ENCODE data around the gene MYMX.

MYMX gene

DNA sequence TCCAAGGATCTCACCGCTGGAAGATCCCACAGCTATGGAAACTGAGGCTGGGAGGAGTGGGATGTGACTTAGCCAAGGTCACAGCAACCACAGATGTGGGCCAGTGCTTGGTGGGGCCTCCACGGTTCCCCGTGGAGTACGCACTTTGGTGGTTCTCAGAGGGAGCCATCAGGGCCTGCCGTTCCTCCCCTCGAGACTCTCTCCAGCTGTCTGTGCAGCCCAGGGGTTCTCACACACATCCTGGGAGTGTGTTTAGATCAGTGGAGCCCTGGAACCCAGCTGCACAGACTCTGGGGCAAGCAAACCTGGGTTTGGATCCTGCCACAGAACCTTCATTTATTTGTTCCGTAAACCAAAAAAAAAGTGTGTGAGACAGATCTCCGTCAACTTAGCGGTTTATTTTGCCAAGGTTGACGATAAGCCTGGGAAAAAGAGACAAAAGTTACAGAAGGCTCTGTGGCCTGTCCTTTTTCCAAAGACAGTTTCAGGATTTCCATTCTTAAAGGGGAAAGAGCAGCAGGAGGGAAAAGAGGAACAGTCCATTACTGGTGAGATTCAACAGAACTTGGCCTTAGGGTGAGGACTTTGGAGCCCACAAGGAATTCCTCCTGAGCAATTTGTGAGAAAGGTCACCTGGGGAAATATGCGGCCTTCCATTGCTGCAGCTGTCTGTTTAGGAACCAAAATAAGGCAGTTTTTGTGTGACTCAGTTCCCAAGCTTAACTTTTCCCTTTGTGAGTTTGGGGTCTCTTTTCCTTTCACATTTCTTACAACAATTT, 13.6 kb upstream of the MYMX start:
- Histone ChIP-seq H3K9ac (ENCODE audit: low read length) (no peak overlapping the region), H3K27me3 (ENCODE audit: low read depth, low read length) (0 out of 2 replicates have a peak, but pooled peaks cover 4% of the 10 kb centered on the region), H3K79me2 (ENCODE audit: low read length) (no peaks in the 10 kb centered on the region), H3K36me3 (replicated peaks; ENCODE audit: low read depth, low read length) (no peaks in the 10 kb centered on the region), H3K9me3 (ENCODE audit: insufficient read depth, low read length) (no peaks in the 10 kb centered on the region), H3K27ac (ENCODE audit: low read length) (no peak overlapping the region), H4K20me1 (ENCODE audit: insufficient read depth, low read length) (no peaks in the 10 kb centered on the region), H3K4me1 (ENCODE audit: low read length) (peaks cover 13% of the 10 kb centered on the region), H3K4me3 (ENCODE audit: low read length) (no peak overlapping the region), H2AFZ (ENCODE audit: low read depth, low read length) (no peak overlapping the region), H3K4me2 (ENCODE audit: low read length) (no peak overlapping the region)
- TF ChIP-seq, protein P1, sequence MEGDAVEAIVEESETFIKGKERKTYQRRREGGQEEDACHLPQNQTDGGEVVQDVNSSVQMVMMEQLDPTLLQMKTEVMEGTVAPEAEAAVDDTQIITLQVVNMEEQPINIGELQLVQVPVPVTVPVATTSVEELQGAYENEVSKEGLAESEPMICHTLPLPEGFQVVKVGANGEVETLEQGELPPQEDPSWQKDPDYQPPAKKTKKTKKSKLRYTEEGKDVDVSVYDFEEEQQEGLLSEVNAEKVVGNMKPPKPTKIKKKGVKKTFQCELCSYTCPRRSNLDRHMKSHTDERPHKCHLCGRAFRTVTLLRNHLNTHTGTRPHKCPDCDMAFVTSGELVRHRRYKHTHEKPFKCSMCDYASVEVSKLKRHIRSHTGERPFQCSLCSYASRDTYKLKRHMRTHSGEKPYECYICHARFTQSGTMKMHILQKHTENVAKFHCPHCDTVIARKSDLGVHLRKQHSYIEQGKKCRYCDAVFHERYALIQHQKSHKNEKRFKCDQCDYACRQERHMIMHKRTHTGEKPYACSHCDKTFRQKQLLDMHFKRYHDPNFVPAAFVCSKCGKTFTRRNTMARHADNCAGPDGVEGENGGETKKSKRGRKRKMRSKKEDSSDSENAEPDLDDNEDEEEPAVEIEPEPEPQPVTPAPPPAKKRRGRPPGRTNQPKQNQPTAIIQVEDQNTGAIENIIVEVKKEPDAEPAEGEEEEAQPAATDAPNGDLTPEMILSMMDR (IDR thresholded peaks at IDR 0.05; ENCODE audit: low read depth, low read length), result no peak
- TF ChIP-seq EZH2phosphoT487 (IDR thresholded peaks at IDR 0.05; ENCODE audit: low read depth), result no peak

DNA sequence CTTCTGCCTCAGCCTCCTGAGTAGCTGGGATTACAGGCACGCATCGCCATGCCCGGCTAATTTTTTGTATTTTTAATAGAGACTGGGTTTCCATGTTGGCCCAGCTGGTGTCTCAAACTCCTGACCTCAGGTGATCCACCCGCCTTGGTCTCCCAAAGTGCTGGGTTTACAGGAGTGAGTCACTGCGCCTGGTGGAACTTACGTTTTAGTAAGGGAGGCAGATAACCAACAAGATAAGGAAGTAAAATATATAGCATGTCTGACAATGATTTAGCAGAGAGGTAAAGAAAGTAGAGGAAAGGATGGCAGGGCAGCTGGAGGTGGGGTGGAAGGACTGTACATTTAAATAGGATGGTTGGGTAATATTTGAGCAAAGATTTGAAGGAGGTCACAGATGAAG, 12.8 kb upstream of the MYMX start:
- Histone ChIP-seq H3K79me2 (ENCODE audit: low read length) (no peaks in the 10 kb centered on the region), H4K20me1 (ENCODE audit: insufficient read depth, low read length) (no peaks in the 10 kb centered on the region), H3K36me3 (replicated peaks; ENCODE audit: low read depth, low read length) (no peaks in the 10 kb centered on the region), H3K4me2 (ENCODE audit: low read length) (no peak overlapping the region), H3K27ac (ENCODE audit: low read length) (no peak overlapping the region), H3K27me3 (ENCODE audit: low read depth, low read length) (0 out of 2 replicates have a peak, but pooled peaks cover 4% of the 10 kb centered on the region), H3K4me3 (ENCODE audit: low read length) (no peak overlapping the region), H3K9ac (ENCODE audit: low read length) (no peak overlapping the region), H2AFZ (ENCODE audit: low read depth, low read length) (no peak overlapping the region), H3K4me1 (ENCODE audit: low read length) (peaks cover 13% of the 10 kb centered on the region), H3K9me3 (ENCODE audit: insufficient read depth, low read length) (no peaks in the 10 kb centered on the region)
- no peak for TF ChIP-seq EZH2phosphoT487 (IDR thresholded peaks at IDR 0.05; ENCODE audit: low read depth)
- TF ChIP-seq, protein P1 (IDR thresholded peaks at IDR 0.05; ENCODE audit: low read depth, low read length), result no peak

DNA sequence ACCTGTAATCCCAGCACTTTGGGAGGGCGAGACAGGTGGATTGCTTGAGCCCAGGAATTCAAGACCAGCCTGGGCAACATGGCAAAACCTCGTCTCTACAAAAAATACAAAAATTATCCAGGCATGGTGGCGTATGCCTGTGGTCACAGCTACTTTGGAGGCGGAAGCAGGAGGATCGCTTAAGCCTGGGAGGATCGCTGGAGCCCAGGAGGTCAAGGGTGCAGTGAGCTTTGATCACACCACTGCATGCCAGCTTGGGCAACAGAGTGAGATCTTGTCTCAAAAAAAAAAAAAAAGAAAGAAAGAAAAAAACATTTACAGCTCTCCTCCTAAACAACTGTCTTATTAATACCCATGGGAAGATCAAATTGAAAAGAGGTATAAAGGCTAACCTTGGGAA, 8.8 kb upstream of the MYMX start:
- Histone ChIP-seq H3K36me3 (replicated peaks; ENCODE audit: low read depth, low read length) (no peaks in the 10 kb centered on the region), H3K9ac (ENCODE audit: low read length) (no peak overlapping the region), H3K4me2 (ENCODE audit: low read length) (no peak overlapping the region), H3K27ac (ENCODE audit: low read length) (no peak overlapping the region), H3K27me3 (ENCODE audit: low read depth, low read length) (0 out of 2 replicates have a peak, but pooled peaks cover 4% of the 10 kb centered on the region), H4K20me1 (ENCODE audit: insufficient read depth, low read length) (no peaks in the 10 kb centered on the region), H3K4me3 (ENCODE audit: low read length) (no peak overlapping the region), H3K79me2 (ENCODE audit: low read length) (no peaks in the 10 kb centered on the region), H3K4me1 (ENCODE audit: low read length) (peaks cover 17% of the 10 kb centered on the region), H2AFZ (ENCODE audit: low read depth, low read length) (no peak overlapping the region), H3K9me3 (ENCODE audit: insufficient read depth, low read length) (no peaks in the 10 kb centered on the region)
- TF ChIP-seq, protein P1 (IDR thresholded peaks at IDR 0.05; ENCODE audit: low read depth, low read length), result no peak
- no peak for TF ChIP-seq EZH2phosphoT487 (IDR thresholded peaks at IDR 0.05; ENCODE audit: low read depth)

DNA sequence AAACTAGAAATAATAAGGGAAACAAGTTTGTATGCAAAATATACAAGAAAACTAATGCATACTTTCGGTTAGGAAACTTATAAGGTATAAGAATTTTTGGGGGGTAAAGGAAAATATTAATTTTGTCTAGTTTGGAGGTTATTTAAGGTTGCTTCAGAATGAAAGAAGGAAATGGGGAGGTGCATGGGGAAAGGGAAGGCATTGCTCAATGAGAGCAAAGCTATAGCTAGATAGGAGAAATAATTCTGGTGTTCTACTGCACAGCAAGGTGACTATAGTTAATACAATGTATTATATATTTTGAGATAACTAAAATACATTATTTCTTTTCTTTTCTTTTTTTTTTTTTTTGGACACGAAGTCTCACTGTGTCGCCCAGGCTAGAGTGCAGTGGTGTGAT, 5.4 kb upstream of the MYMX start:
- no peak overlapping the region for H2AFZ ChIP-seq (ENCODE audit: low read depth, low read length)
- TF ChIP-seq, protein P1 (IDR thresholded peaks at IDR 0.05; ENCODE audit: low read depth, low read length), result no peak
- TF ChIP-seq EZH2phosphoT487 (IDR thresholded peaks at IDR 0.05; ENCODE audit: low read depth), result no peak
- peaks cover 16% of the 10 kb centered on the region for H3K4me1 ChIP-seq (ENCODE audit: low read length)
- H3K4me2 ChIP-seq (ENCODE audit: low read length), result no peak overlapping the region
- H3K36me3 ChIP-seq (replicated peaks; ENCODE audit: low read depth, low read length), result no peaks in the 10 kb centered on the region
- H3K27ac ChIP-seq (ENCODE audit: low read length), result no peak overlapping the region
- no peak overlapping the region for H3K9ac ChIP-seq (ENCODE audit: low read length)
- no peak overlapping the region for H3K4me3 ChIP-seq (ENCODE audit: low read length)
- H4K20me1 ChIP-seq (ENCODE audit: insufficient read depth, low read length), result no peaks in the 10 kb centered on the region
- no peaks in the 10 kb centered on the region for H3K9me3 ChIP-seq (ENCODE audit: insufficient read depth, low read length)
- H3K79me2 ChIP-seq (ENCODE audit: low read length), result no peaks in the 10 kb centered on the region
- H3K27me3 ChIP-seq (ENCODE audit: low read depth, low read length), result no peaks in the 10 kb centered on the region
